Gastroesophageal sphincter (tissue), 3 donors: Measurements from ENCODE around the gene MCCD1.

Experiments used
- EP300 ChIP-seq: sonication (generic); formaldehyde crosslinking; IDR thresholded peaks from one replicate; pipeline ENCODE4 v1.6.1; 2017; ENCODE audit warnings: antibody characterized with exemption, mild to moderate bottlenecking
- POLR2A ChIP-seq, 2 donors: fragments of 450-650 bp; IDR thresholded peaks; one replicate each; pipeline ENCODE4 v1.6.1; 2017; ENCODE audit warnings: antibody characterized with exemption in 2 of 2, mild to moderate bottlenecking in 2 of 2, moderate library complexity in 1 of 2
- POLR2AphosphoS5 ChIP-seq: sonication (generic); formaldehyde crosslinking; IDR thresholded peaks from one replicate; pipeline ENCODE4 v1.6.1; 2017; ENCODE audit warnings: antibody characterized with exemption
- TF ChIP-seq, protein P1 (sequence below), 4 experiments: fragments of 200-600 bp in 2 of 4; fragments of 450-650 bp in 2 of 4; sonication (generic) in 1 of 4; IDR thresholded peaks; one replicate each; pipeline ENCODE4 v1.5.1; 2017 to 2019; ENCODE audit warnings: antibody characterized with exemption in 4 of 4, mild to moderate bottlenecking in 2 of 4, moderate library complexity in 2 of 4

DNA sequence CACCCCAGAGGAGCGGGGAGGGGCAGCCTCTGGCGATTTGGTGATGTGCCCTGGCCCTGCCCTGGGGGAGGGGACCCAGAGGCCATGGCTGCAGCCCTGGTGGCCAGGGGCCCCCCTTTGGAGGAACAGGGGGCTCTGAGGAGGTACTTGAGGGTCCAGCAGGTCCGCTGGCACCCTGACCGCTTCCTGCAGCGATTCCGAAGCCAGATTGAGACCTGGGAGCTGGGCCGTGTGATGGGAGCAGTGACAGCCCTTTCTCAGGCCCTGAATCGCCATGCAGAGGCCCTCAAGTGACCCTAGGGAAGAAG is 29.5 kb downstream of the MCCD1 start:
- TF ChIP-seq, protein P1, sequence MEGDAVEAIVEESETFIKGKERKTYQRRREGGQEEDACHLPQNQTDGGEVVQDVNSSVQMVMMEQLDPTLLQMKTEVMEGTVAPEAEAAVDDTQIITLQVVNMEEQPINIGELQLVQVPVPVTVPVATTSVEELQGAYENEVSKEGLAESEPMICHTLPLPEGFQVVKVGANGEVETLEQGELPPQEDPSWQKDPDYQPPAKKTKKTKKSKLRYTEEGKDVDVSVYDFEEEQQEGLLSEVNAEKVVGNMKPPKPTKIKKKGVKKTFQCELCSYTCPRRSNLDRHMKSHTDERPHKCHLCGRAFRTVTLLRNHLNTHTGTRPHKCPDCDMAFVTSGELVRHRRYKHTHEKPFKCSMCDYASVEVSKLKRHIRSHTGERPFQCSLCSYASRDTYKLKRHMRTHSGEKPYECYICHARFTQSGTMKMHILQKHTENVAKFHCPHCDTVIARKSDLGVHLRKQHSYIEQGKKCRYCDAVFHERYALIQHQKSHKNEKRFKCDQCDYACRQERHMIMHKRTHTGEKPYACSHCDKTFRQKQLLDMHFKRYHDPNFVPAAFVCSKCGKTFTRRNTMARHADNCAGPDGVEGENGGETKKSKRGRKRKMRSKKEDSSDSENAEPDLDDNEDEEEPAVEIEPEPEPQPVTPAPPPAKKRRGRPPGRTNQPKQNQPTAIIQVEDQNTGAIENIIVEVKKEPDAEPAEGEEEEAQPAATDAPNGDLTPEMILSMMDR (IDR thresholded peaks at IDR 0.05), result no peak
- no peak for TF ChIP-seq POLR2A (IDR thresholded peaks at IDR 0.05)
- no peak for TF ChIP-seq EP300
- no peak for TF ChIP-seq POLR2AphosphoS5
